K562 (cell line): ENCODE results near the gene DCUN1D1. TPM values are rescaled to one million over a fixed set of nuclear protein-coding genes. Genes with fewer than 3 reads are reported as not detected.

Source experiments
- ATF3 ChIP-seq, 2 experiments: fragments of 450-650 bp in 1 of 2; sonication (generic) in 1 of 2; formaldehyde crosslinking in 1 of 2; IDR thresholded peaks in 1 of 2; conservative IDR thresholded peaks in 1 of 2; 2 replicates each; pipeline versions ENCODE4 v1.6.1 to v1.8.1; 2016 to 2023; ENCODE audit warnings: mild to moderate bottlenecking in 2 of 2, moderate library complexity in 2 of 2, inconsistent platforms in 1 of 2, missing genetic modification reagents in 1 of 2
- ELK3 ChIP-seq: fragments of 450-650 bp; formaldehyde crosslinking; IDR thresholded peaks from 2 replicates; pipeline ENCODE4 v1.4.0; 2020; ENCODE audit warnings: mild to moderate bottlenecking
- EP400 ChIP-seq: fragments of 450-650 bp; IDR thresholded peaks from 2 replicates; pipeline ENCODE4 v1.6.1; 2017; ENCODE audit warnings: antibody characterized with exemption, mild to moderate bottlenecking, moderate library complexity
- EWSR1 ChIP-seq: fragments of 450-650 bp; IDR thresholded peaks from 2 replicates; pipeline ENCODE4 v1.6.1; 2018; ENCODE audit warnings: borderline replicate concordance, mild to moderate bottlenecking, low read depth, moderate library complexity; ENCODE audit not compliant: partially characterized antibody
- FOXK2 ChIP-seq, 2 experiments: fragments of 450-650 bp; IDR thresholded peaks in 1 of 2; conservative IDR thresholded peaks in 1 of 2; 2 replicates each; pipeline ENCODE4 v1.6.1; 2016; ENCODE audit warnings: low read depth in 2 of 2, mild to moderate bottlenecking in 1 of 2
- GABPA ChIP-seq: fragments of 200-800 bp; sonication (Bioruptor generic); conservative IDR thresholded peaks from 2 replicates; pipeline ENCODE4 v1.6.1; 2016; ENCODE audit warnings: low read depth, missing genetic modification characterization, missing compliant biosample characterization
- GATAD2A ChIP-seq: fragments of 450-650 bp; IDR thresholded peaks from 2 replicates; pipeline ENCODE4 v1.6.1; 2017
- HDAC6 ChIP-seq: IDR thresholded peaks from 2 replicates; pipeline ENCODE4 v1.6.1; 2012; ENCODE audit warnings: low read depth, mild to moderate bottlenecking, control low read depth, inconsistent platforms, low read length, moderate library complexity
- ILK ChIP-seq: fragments of 450-650 bp; IDR thresholded peaks from 2 replicates; pipeline ENCODE4 v1.6.1; 2016; ENCODE audit warnings: missing genetic modification characterization, low read depth, mild to moderate bottlenecking, missing compliant biosample characterization, moderate library complexity, borderline replicate concordance
- MED1 ChIP-seq: sonication (generic); formaldehyde crosslinking; IDR thresholded peaks from 2 replicates; pipeline ENCODE4 v1.8.1; 2023; ENCODE audit warnings: missing genetic modification reagents, borderline replicate concordance
- MNT ChIP-seq, 2 experiments: fragments of 450-650 bp; conservative IDR thresholded peaks; 2 replicates each; pipeline ENCODE4 v1.6.1; 2017; ENCODE audit warnings: mild to moderate bottlenecking in 2 of 2, moderate library complexity in 2 of 2
- PRPF4 ChIP-seq: fragments of 200-400 bp; formaldehyde crosslinking; IDR thresholded peaks from one replicate; pipeline ENCODE4 v1.6.1; 2017; ENCODE audit warnings: low read length, low read depth, mild to moderate bottlenecking; ENCODE audit not compliant: insufficient read depth, poor library complexity, severe bottlenecking
- TAF15 ChIP-seq: fragments of 200-400 bp; formaldehyde crosslinking; IDR thresholded peaks from 2 replicates; pipeline ENCODE4 v1.6.1; 2017; ENCODE audit warnings: mild to moderate bottlenecking, low read depth, low read length, moderate library complexity
- TBL1XR1 ChIP-seq, 2 experiments: IDR thresholded peaks; 2 replicates each; pipeline ENCODE4 v1.6.1; 2012; ENCODE audit warnings: improper control_type of control experiment in 2 of 2, low read length in 2 of 2, mild to moderate bottlenecking in 1 of 2
- WHSC1 ChIP-seq: IDR thresholded peaks from one replicate; pipeline ENCODE4 v1.6.1; 2012; ENCODE audit warnings: low read length, control low read depth, inconsistent platforms
- ZNF146 ChIP-seq: IDR thresholded peaks from one replicate; pipeline ENCODE4 v1.6.1; 2018; ENCODE audit warnings: missing compliant biosample characterization; ENCODE audit not compliant: unreplicated experiment
- ZNF263 ChIP-seq: sonication (generic); formaldehyde crosslinking; IDR thresholded peaks from 2 replicates; pipeline ENCODE4 v1.8.0; 2022; ENCODE audit warnings: mild to moderate bottlenecking, missing genetic modification reagents, borderline replicate concordance
- ZNF444 ChIP-seq: fragments of 250-450 bp; sonication (Bioruptor Pico); IDR thresholded peaks from 2 replicates; pipeline ENCODE4 v1.4.0; 2020; ENCODE audit warnings: mild to moderate bottlenecking, moderate library complexity
- polyA plus RNA-seq, 8 experiments: library from polyadenylated mRNA; depleted of rRNA in 4 of 8; stranded (reverse) in 5 of 8; unstranded in 3 of 8; fragments of >200 nt; fragmentation: Nextera tagmentation in 2 of 8; fragmentation: Illumina TruSeq in 1 of 8; extraction: Ambion mirVana in 2 of 8; extraction: Trizol in 1 of 8; gene quantifications; 2 replicates each; pipeline versions ENCODE4 v1.2.1 to v1.2.3, GENCODE V29; 2011 to 2014; ENCODE audit warnings: inconsistent platforms in 1 of 8, missing spikeins in 1 of 8
- total RNA-seq, 7 experiments: library from RNA; depleted of rRNA in 6 of 7; stranded (reverse); fragments of >200 nt in 6 of 7; fragmentation: Illumina TruSeq in 2 of 7; extraction: Trizol in 2 of 7; gene quantifications; 2 replicates each; pipeline versions ENCODE4 v1.2.1 to v1.2.3, GENCODE V29; 2011 to 2021; ENCODE audit warnings: low replicate concordance in 1 of 7
- TF ChIP-seq, protein P1 (sequence below): fragments of 450-650 bp; IDR thresholded peaks from 2 replicates; pipeline ENCODE4 v1.6.1; 2017; ENCODE audit warnings: antibody characterized with exemption
- TF ChIP-seq, protein P2 (sequence below): fragments of 450-650 bp; formaldehyde crosslinking; IDR thresholded peaks from 2 replicates; pipeline ENCODE4 v1.4.0; 2020; ENCODE audit warnings: mild to moderate bottlenecking, moderate library complexity

Gene DCUN1D1
- total and polyA plus RNA-seq, 9 of the 15 experiments (the other 6 are each of a cell fraction or from before 2014, with no cell fraction given), result 11.4 to 46.8 (median 28.2) TPM

DNA sequence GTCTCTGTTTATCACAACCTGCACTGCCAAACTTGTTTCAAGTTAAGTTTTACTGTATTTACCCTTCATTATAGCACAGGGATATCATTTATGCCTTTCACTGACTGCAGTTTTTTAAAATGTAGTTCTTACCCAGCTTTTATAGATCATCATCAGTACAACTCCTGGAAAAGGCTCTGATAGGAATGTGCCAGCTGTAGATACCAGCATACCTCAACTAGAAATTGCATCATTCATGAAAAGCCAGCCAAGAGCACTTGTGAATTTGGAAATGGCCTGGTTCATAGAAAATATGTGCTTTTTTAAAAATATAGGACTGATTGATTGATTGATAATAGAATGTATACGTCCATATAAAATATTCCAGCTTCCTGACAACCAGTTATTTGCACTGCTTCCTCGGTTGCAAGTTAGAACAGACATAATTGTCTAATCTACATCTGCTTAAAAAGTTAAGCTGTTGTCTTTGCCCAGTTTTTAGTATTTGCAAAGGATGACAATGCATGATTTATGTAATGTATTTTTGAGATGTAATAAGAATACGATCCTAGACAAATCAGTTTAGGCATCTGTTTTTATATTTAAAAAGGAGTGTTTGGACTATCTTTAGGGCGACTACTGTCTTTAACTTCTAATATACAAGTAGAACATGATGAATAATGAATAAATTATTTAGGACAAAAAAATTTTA is 58.5 kb downstream of the DCUN1D1 start (continued):
- TF ChIP-seq FOXK2 (conservative IDR thresholded peaks at IDR 0.05 in 1 of 2, IDR thresholded peaks at IDR 0.05 in 1 of 2; ENCODE audit: low read depth in 2 of 2) (no peak), TBL1XR1 (IDR thresholded peaks at IDR 0.05; ENCODE audit: low read length in 2 of 2) (no peak), ATF3 (IDR thresholded peaks at IDR 0.05) (peak; percentile 94), ATF3 (CRISPR knock-in tag; conservative IDR thresholded peaks at IDR 0.05) (no peak), ILK (tag) (no peak), GATAD2A (no peak), ZNF444 (CRISPR knock-in tag) (no peak), EWSR1 (no peak), MNT (conservative IDR thresholded peaks at IDR 0.05) (no peak), ZNF263 (CRISPR knock-in tag) (no peak), EP400 (peak; percentile 55), PRPF4 (no peak), WHSC1 (no peak), MED1 (CRISPR knock-in tag) (no peak), HDAC6 (no peak), TAF15 (no peak), ELK3 (CRISPR knock-in tag) (no peak), ZNF146 (no peak), GABPA (tag) (no peak)
- TF ChIP-seq, protein P1, sequence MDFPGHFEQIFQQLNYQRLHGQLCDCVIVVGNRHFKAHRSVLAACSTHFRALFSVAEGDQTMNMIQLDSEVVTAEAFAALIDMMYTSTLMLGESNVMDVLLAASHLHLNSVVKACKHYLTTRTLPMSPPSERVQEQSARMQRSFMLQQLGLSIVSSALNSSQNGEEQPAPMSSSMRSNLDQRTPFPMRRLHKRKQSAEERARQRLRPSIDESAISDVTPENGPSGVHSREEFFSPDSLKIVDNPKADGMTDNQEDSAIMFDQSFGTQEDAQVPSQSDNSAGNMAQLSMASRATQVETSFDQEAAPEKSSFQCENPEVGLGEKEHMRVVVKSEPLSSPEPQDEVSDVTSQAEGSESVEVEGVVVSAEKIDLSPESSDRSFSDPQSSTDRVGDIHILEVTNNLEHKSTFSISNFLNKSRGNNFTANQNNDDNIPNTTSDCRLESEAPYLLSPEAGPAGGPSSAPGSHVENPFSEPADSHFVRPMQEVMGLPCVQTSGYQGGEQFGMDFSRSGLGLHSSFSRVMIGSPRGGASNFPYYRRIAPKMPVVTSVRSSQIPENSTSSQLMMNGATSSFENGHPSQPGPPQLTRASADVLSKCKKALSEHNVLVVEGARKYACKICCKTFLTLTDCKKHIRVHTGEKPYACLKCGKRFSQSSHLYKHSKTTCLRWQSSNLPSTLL, result no peak
- TF ChIP-seq, protein P2, sequence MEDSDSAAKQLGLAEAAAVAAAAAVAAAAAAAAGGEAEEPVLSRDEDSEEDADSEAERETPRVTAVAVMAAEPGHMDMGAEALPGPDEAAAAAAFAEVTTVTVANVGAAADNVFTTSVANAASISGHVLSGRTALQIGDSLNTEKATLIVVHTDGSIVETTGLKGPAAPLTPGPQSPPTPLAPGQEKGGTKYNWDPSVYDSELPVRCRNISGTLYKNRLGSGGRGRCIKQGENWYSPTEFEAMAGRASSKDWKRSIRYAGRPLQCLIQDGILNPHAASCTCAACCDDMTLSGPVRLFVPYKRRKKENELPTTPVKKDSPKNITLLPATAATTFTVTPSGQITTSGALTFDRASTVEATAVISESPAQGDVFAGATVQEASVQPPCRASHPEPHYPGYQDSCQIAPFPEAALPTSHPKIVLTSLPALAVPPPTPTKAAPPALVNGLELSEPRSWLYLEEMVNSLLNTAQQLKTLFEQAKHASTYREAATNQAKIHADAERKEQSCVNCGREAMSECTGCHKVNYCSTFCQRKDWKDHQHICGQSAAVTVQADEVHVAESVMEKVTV, result no peak
